ENCODE data around the gene COMMD2.

DNA sequence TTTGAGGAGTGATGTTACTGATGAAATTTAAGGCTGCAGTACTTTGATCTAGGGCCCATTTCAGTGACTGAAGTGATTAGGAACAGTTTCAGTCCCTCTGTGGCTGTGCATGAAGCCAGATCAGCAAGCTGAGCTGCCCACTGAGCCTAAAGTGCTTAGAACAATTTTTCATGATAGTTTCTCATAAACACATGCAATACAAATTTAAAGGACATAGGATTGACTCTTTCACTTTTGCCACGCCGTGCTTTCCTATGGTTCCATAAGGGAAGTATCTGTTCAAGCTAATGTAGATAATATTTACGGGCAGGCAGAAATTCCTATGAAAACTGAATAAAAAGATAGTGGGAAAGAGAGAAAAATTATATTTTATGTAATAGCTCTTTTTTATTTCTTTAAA, 29.5 kb upstream of the COMMD2 start:
- TF ChIP-seq, protein P1, sequence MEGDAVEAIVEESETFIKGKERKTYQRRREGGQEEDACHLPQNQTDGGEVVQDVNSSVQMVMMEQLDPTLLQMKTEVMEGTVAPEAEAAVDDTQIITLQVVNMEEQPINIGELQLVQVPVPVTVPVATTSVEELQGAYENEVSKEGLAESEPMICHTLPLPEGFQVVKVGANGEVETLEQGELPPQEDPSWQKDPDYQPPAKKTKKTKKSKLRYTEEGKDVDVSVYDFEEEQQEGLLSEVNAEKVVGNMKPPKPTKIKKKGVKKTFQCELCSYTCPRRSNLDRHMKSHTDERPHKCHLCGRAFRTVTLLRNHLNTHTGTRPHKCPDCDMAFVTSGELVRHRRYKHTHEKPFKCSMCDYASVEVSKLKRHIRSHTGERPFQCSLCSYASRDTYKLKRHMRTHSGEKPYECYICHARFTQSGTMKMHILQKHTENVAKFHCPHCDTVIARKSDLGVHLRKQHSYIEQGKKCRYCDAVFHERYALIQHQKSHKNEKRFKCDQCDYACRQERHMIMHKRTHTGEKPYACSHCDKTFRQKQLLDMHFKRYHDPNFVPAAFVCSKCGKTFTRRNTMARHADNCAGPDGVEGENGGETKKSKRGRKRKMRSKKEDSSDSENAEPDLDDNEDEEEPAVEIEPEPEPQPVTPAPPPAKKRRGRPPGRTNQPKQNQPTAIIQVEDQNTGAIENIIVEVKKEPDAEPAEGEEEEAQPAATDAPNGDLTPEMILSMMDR (IDR thresholded peaks at IDR 0.05; ENCODE audit: borderline replicate concordance, extremely low read depth, low read length, poor library complexity, severe bottlenecking) = no peak
- TF ChIP-seq EZH2 (IDR thresholded peaks at IDR 0.05; ENCODE audit: borderline replicate concordance, low read depth, low read length, severe bottlenecking) = no peak

Data from DND-41 (cell line).